Smooth muscle cell (in vitro differentiated cells): Measurements from ENCODE around the gene DRD4. TPM values are rescaled to one million over a fixed set of nuclear protein-coding genes. Genes with fewer than 3 reads are reported as not detected.

Experiments
- DNase-seq: peaks from one replicate; lab custom pipeline; 2025; ENCODE audit not compliant: unreplicated experiment; lab: John Stamatoyannopoulos, UW
- H2AFZ ChIP-seq: fragments of 200-600 bp; sonication (generic); 2 replicates; pipeline ENCODE4 v1.6.0; 2016; ENCODE audit warnings: antibody characterized with exemption, low read depth, mild to moderate bottlenecking
- H3F3A ChIP-seq: fragments of 200-600 bp; sonication (generic); 2 replicates; pipeline ENCODE4 v1.6.0; 2017; ENCODE audit warnings: antibody characterized with exemption, low read depth
- H3K27ac ChIP-seq: fragments of 200-600 bp; sonication (generic); 2 replicates; pipeline ENCODE4 v1.5.1; 2016; ENCODE audit warnings: low read depth, mild to moderate bottlenecking
- H3K27me3 ChIP-seq: fragments of 200-600 bp; sonication (generic); 2 replicates; pipeline ENCODE4 v1.6.1; 2016; ENCODE audit warnings: low read depth, mild to moderate bottlenecking
- H3K36me3 ChIP-seq: fragments of 200-600 bp; sonication (generic); 2 replicates; pipeline ENCODE4 v1.5.1; 2016; ENCODE audit warnings: low read depth
- H3K4me1 ChIP-seq: fragments of 200-600 bp; sonication (generic); 2 replicates; pipeline ENCODE4 v1.5.1; 2016; ENCODE audit warnings: low read depth
- H3K4me2 ChIP-seq: fragments of 200-600 bp; sonication (generic); 2 replicates; pipeline ENCODE4 v1.6.0; 2016; ENCODE audit warnings: mild to moderate bottlenecking
- H3K4me3 ChIP-seq: fragments of 200-600 bp; sonication (generic); 2 replicates; pipeline ENCODE4 v1.5.1; 2016; ENCODE audit warnings: mild to moderate bottlenecking
- H3K79me2 ChIP-seq: fragments of 200-600 bp; sonication (generic); 2 replicates; pipeline ENCODE4 v1.6.0; 2016; ENCODE audit warnings: low read depth, mild to moderate bottlenecking
- H3K9ac ChIP-seq: fragments of 200-600 bp; sonication (generic); 2 replicates; pipeline ENCODE4 v1.6.0; 2016; ENCODE audit warnings: low read depth
- H3K9me3 ChIP-seq: fragments of 200-600 bp; sonication (generic); replicated peaks from 2 replicates; pipeline ENCODE4 v1.5.1; 2016; ENCODE audit warnings: low read depth
- H4K20me1 ChIP-seq: fragments of 200-600 bp; sonication (generic); 2 replicates; pipeline ENCODE4 v1.6.0; 2016; ENCODE audit warnings: low read depth
- WGBS: methylation state at CpG from one replicate; pipeline ENCODE4 v1.1.7; 2016; ENCODE audit warnings: low lambda C conversion rate; 5-methylcytosine and 5-hydroxymethylcytosine counted together
- polyA plus RNA-seq: library from polyadenylated mRNA; unstranded; fragments of >200 nt; fragmentation: Nextera tagmentation; extraction: Ambion mirVana; gene quantifications from 2 replicates; pipeline ENCODE4 v1.2.1, GENCODE V29; 2016
- total RNA-seq: library from RNA; depleted of rRNA; stranded (reverse); fragments of >200 nt; gene quantifications from 2 replicates; pipeline ENCODE4 v1.2.3, GENCODE V29; 2014
- TF ChIP-seq, protein P1 (sequence below): fragments of 200-600 bp; sonication (generic); IDR thresholded peaks from 2 replicates; pipeline ENCODE4 v1.5.1; 2017; ENCODE audit warnings: borderline replicate concordance, mild to moderate bottlenecking, antibody characterized with exemption; ENCODE audit not compliant: insufficient read depth, poor library complexity, severe bottlenecking

Gene DRD4
- total and polyA plus RNA-seq, 2 experiments from 2014 or later = 2.7 TPM; not detected in 1

DNA sequence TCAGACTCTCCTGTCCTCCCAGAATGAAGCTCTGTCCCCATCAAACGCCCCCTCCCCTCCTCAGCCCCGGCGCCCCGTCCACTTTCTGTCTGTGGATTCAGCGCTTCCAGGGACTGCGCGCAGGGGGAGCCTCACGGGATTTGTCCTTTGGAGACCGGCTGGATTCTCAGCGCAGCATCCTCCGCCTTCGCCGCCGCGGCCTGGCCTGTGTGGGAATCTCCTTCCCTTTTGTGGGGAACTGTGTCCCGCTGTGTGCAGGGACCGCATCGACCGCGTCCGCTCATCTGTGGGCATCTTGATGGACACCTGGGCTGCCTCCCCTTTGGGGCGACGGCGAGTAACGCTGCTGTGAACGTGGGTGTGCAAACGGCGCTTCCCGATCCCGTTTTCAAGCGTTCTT lies 9.0 kb upstream of the DRD4 start:
- Histone ChIP-seq H2AFZ (no peak overlapping the region), H3K79me2 (no peaks in the 10 kb centered on the region), H4K20me1 (peaks cover 75% of the 10 kb centered on the region), H3K9ac (no peak overlapping the region), H3K27ac (peak overlapping the region; percentile 74), H3K9me3 (no peaks in the 10 kb centered on the region), H3K27me3 (no peaks in the 10 kb centered on the region), H3K4me3 (no peak overlapping the region), H3K4me2 (peak overlapping the region; percentile 51), H3K4me1 (no peaks in the 10 kb centered on the region), H3F3A (peaks cover 16% of the 10 kb centered on the region), H3K36me3 (no peaks in the 10 kb centered on the region)
- 91% methylated on average over 31 of the region's 31 CpGs for WGBS
- DNase-seq = no peak
- TF ChIP-seq, protein P1, sequence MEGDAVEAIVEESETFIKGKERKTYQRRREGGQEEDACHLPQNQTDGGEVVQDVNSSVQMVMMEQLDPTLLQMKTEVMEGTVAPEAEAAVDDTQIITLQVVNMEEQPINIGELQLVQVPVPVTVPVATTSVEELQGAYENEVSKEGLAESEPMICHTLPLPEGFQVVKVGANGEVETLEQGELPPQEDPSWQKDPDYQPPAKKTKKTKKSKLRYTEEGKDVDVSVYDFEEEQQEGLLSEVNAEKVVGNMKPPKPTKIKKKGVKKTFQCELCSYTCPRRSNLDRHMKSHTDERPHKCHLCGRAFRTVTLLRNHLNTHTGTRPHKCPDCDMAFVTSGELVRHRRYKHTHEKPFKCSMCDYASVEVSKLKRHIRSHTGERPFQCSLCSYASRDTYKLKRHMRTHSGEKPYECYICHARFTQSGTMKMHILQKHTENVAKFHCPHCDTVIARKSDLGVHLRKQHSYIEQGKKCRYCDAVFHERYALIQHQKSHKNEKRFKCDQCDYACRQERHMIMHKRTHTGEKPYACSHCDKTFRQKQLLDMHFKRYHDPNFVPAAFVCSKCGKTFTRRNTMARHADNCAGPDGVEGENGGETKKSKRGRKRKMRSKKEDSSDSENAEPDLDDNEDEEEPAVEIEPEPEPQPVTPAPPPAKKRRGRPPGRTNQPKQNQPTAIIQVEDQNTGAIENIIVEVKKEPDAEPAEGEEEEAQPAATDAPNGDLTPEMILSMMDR = no peak

DNA sequence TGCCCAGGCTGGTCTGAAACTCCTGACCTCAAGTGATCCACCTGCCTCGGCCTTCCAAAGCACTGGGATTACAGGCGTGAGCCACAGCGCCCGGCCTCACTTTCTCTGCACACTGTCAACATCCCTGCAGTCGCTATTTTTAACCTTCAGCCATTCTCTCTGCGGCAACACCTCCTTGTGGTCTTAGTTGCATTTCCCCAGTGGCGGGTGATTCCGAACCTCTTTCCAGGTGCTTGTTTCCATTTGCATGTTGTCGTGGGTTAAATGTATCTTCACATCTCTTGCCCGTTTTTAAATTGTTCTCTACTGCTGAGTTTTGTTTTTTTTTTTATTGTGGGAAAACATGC lies 7.9 kb upstream of the DRD4 start:
- no peaks in the 10 kb centered on the region for H3K27me3 ChIP-seq
- H3K4me3 ChIP-seq = no peak overlapping the region
- H3K36me3 ChIP-seq = no peaks in the 10 kb centered on the region
- H3K9me3 ChIP-seq = no peaks in the 10 kb centered on the region
- peak overlapping the region; percentile 3 for H3K9ac ChIP-seq
- DNase-seq = no peak
- 42% methylated on average over 10 of the region's 10 CpGs for WGBS
- H4K20me1 ChIP-seq = peaks cover 81% of the 10 kb centered on the region
- peaks cover 21% of the 10 kb centered on the region for H3F3A ChIP-seq
- no peak overlapping the region for H2AFZ ChIP-seq
- H3K79me2 ChIP-seq = no peaks in the 10 kb centered on the region
- no peaks in the 10 kb centered on the region for H3K4me1 ChIP-seq
- H3K4me2 ChIP-seq = peak overlapping the region; percentile 50
- TF ChIP-seq, protein P1 = no peak
- peak overlapping the region; percentile 74 for H3K27ac ChIP-seq

- peaks cover 21% of the 10 kb centered on the region for H3F3A ChIP-seq
- no peak overlapping the region for H3K27ac ChIP-seq
- H2AFZ ChIP-seq = no peak overlapping the region
- no peak overlapping the region for H3K4me2 ChIP-seq
- H3K9me3 ChIP-seq = no peaks in the 10 kb centered on the region
- H3K4me1 ChIP-seq = no peaks in the 10 kb centered on the region
- TF ChIP-seq, protein P1 = no peak
- no peak overlapping the region for H3K4me3 ChIP-seq
- 93% methylated on average over 5 of the region's 5 CpGs for WGBS
- peaks cover 82% of the 10 kb centered on the region for H4K20me1 ChIP-seq
- DNase-seq = no peak
- no peaks in the 10 kb centered on the region for H3K36me3 ChIP-seq
- no peak overlapping the region for H3K9ac ChIP-seq
- no peaks in the 10 kb centered on the region for H3K27me3 ChIP-seq
- H3K79me2 ChIP-seq = no peaks in the 10 kb centered on the region
Observed at GRCh38 chr11:630871-631270, 6.2 kb upstream of the DRD4 start.

DNA sequence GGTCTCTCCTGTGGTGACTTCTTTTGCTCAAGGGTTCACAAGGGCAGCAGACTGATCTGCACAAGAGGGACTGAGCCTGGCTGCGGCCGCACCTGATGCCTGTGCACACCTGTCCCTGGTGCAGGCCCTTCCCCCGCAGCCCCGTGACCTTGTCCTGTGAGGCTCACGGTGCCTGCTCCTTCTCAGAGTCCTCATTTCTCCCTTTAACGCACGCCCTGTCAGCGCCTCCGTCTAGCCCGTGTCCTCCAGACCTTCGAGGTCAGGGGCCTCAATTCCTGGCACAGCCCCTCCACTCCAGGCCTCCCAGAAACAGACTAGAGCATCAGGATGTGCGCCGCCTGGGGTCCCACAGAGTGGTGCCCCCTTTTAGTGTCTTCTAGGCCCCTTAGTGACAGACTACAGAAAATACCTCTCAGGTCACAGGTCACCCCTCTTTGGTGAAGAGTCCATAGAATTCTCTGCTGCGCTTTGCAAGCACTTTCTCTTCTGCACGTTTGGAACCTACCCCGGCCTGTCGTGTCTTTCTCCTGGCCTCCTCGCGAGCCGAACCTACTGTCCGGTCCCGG lies 1.0 kb upstream of the DRD4 start:
- TF ChIP-seq, protein P1 = no peak
- DNase-seq = no peak
- H3K4me3 ChIP-seq = no peak overlapping the region
- H3K9me3 ChIP-seq = no peaks in the 10 kb centered on the region
- peaks cover 91% of the 10 kb centered on the region for H4K20me1 ChIP-seq
- H3K27ac ChIP-seq = no peak overlapping the region
- H3K36me3 ChIP-seq = no peaks in the 10 kb centered on the region
- WGBS = 76% methylated on average over 22 of the region's 22 CpGs
- no peak overlapping the region for H3K4me2 ChIP-seq
- peaks cover 12% of the 10 kb centered on the region for H3F3A ChIP-seq
- H3K79me2 ChIP-seq = no peaks in the 10 kb centered on the region
- H3K4me1 ChIP-seq = peaks cover 23% of the 10 kb centered on the region
- H2AFZ ChIP-seq = no peak overlapping the region
- H3K9ac ChIP-seq = no peak overlapping the region
- H3K27me3 ChIP-seq = peaks cover 21% of the 10 kb centered on the region
